Liver (tissue), 9 donors: Measurements from ENCODE around the gene CTBP1. TPM values are rescaled to one million over a fixed set of nuclear protein-coding genes. Genes with fewer than 3 reads are reported as not detected.

Experiments used
- DNase-seq: peaks from one replicate; pipeline ENCODE4 v3.0.0-alpha.2; 2017; ENCODE audit warnings: low spot score
- H3K27ac ChIP-seq, 2 donors: one replicate each; pipeline ENCODE4 v1.7.0; 2013; ENCODE audit warnings: inconsistent platforms in 2 of 2, low read length in 2 of 2, control low read depth in 1 of 2, low read depth in 1 of 2, mild to moderate bottlenecking in 1 of 2
- H3K27me3 ChIP-seq, 4 donors: one replicate each; pipeline versions ENCODE4 v1.6.1 to v1.7.0; 2013; ENCODE audit warnings: low read length in 3 of 4, inconsistent platforms in 1 of 4, mild to moderate bottlenecking in 1 of 4, moderate library complexity in 1 of 4; ENCODE audit not compliant: control insufficient read depth in 4 of 4, insufficient read depth in 4 of 4
- H3K36me3 ChIP-seq, 4 donors: one replicate each; pipeline versions ENCODE4 v1.6.1 to v1.7.0; 2013; ENCODE audit warnings: low read length in 3 of 4, mild to moderate bottlenecking in 3 of 4, low read depth in 1 of 4, moderate library complexity in 1 of 4; ENCODE audit not compliant: control insufficient read depth in 4 of 4, insufficient read depth in 3 of 4
- H3K4me1 ChIP-seq, 4 donors: one replicate each; pipeline versions ENCODE4 v1.6.1 to v1.7.0; 2013; ENCODE audit warnings: low read length in 3 of 4, mild to moderate bottlenecking in 3 of 4, moderate library complexity in 1 of 4; ENCODE audit not compliant: control insufficient read depth in 4 of 4, insufficient read depth in 4 of 4
- H3K4me3 ChIP-seq, 3 donors: one replicate each; pipeline versions ENCODE4 v1.6.1 to v1.7.0; 2013; ENCODE audit warnings: low read length in 3 of 3, control low read depth in 1 of 3, low read depth in 1 of 3, mild to moderate bottlenecking in 1 of 3
- H3K9ac ChIP-seq, 2 donors: one replicate each; pipeline ENCODE4 v1.7.0; 2013; ENCODE audit warnings: low read length in 2 of 2, mild to moderate bottlenecking in 2 of 2, moderate library complexity in 2 of 2, control low read depth in 1 of 2, low read depth in 1 of 2
- H3K9me3 ChIP-seq, 4 donors: one replicate each; pipeline versions ENCODE4 v1.6.1 to v1.7.0; 2013; ENCODE audit warnings: low read length in 3 of 4; ENCODE audit not compliant: control insufficient read depth in 4 of 4
- FOXA1 ChIP-seq: IDR thresholded peaks from 2 replicates; pipeline ENCODE4 v1.6.1; 2016; ENCODE audit warnings: antibody characterized with exemption
- FOXA2 ChIP-seq: IDR thresholded peaks from 2 replicates; pipeline ENCODE4 v1.6.1; 2016; ENCODE audit warnings: antibody characterized with exemption
- HNF4A ChIP-seq, 2 donors: conservative IDR thresholded peaks; 2 replicates each; pipeline ENCODE4 v1.6.1; 2016; ENCODE audit warnings: antibody characterized with exemption in 2 of 2, mild to moderate bottlenecking in 2 of 2
- HNF4G ChIP-seq: IDR thresholded peaks from 2 replicates; pipeline ENCODE4 v1.6.1; 2016; ENCODE audit warnings: antibody characterized with exemption
- JUND ChIP-seq, 2 donors: IDR thresholded peaks; 2 replicates each; pipeline ENCODE4 v1.6.1; 2016; ENCODE audit warnings: antibody characterized with exemption in 2 of 2
- NR2F2 ChIP-seq: IDR thresholded peaks from 2 replicates; pipeline ENCODE4 v1.6.1; 2016; ENCODE audit warnings: antibody characterized with exemption
- RAD21 ChIP-seq, 2 donors: IDR thresholded peaks; 2 replicates each; pipeline ENCODE4 v1.6.1; 2016; ENCODE audit warnings: antibody characterized with exemption in 2 of 2, mild to moderate bottlenecking in 2 of 2
- SP1 ChIP-seq: IDR thresholded peaks from 2 replicates; pipeline ENCODE4 v1.6.1; 2018; ENCODE audit warnings: antibody characterized with exemption, mild to moderate bottlenecking
- TAF1 ChIP-seq: conservative IDR thresholded peaks from 2 replicates; pipeline ENCODE4 v1.6.1; 2016; ENCODE audit warnings: antibody characterized with exemption, mild to moderate bottlenecking
- YY1 ChIP-seq: IDR thresholded peaks from 2 replicates; pipeline ENCODE4 v1.6.1; 2016; ENCODE audit warnings: antibody characterized with exemption, mild to moderate bottlenecking
- WGBS: extraction: QIAGEN DNeasy Blood & Tissue Kit; methylation state at CpG from one replicate; pipeline ENCODE4 v1.1.7; 2013; 5-methylcytosine and 5-hydroxymethylcytosine counted together
- polyA plus RNA-seq, 2 donors: library from polyadenylated mRNA; stranded (reverse) in 1 of 2; unstranded in 1 of 2; fragments of 200-250 nt in 1 of 2; fragments of >200 nt in 1 of 2; fragmentation: Nextera tagmentation in 1 of 2; extraction: Ambion mirVana in 1 of 2; gene quantifications; one replicate each; pipeline versions ENCODE4 v1.2.1 to v1.2.3, GENCODE V29; 2013 to 2015
- total RNA-seq, 2 donors: library from RNA; depleted of rRNA; stranded (reverse); fragments of >200 nt; gene quantifications; one replicate each; pipeline ENCODE4 v1.2.3, GENCODE V29; 2014
- TF ChIP-seq, protein P1 (sequence below): IDR thresholded peaks from 2 replicates; pipeline ENCODE4 v1.6.1; 2016; ENCODE audit warnings: antibody characterized with exemption
- TF ChIP-seq, protein P2 (sequence below): fragments of 150-350 bp; IDR thresholded peaks from 2 replicates; pipeline ENCODE4 v1.5.1; 2017; ENCODE audit warnings: improper control_type of control experiment, low read depth, low read length; ENCODE audit not compliant: missing input control
- TF ChIP-seq, protein P3 (sequence below): IDR thresholded peaks from 2 replicates; pipeline ENCODE4 v1.6.1; 2016; ENCODE audit warnings: antibody characterized with exemption
- TF ChIP-seq, protein P4 (sequence below): IDR thresholded peaks from 2 replicates; pipeline ENCODE4 v1.6.1; 2016; ENCODE audit warnings: antibody characterized with exemption
- donor health status: healthy.
- donor health status: healthy.
- donor health status: healthy.
- donor health status: healthy.
- donor health status: healthy.

Gene CTBP1
- total and polyA plus RNA-seq, 4 donors: 27.5 to 156 (median 79.5) TPM

GRCh38 chr4:1235381-1236102 lies 13.4 kb downstream of the CTBP1 start:
- H3K36me3 ChIP-seq: peaks cover 19 to 59% (median 33%) of the 10 kb centered on the region in 4 donors
- TF ChIP-seq, protein P1, sequence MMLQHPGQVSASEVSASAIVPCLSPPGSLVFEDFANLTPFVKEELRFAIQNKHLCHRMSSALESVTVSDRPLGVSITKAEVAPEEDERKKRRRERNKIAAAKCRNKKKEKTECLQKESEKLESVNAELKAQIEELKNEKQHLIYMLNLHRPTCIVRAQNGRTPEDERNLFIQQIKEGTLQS: no peak
- TF ChIP-seq, protein P2, sequence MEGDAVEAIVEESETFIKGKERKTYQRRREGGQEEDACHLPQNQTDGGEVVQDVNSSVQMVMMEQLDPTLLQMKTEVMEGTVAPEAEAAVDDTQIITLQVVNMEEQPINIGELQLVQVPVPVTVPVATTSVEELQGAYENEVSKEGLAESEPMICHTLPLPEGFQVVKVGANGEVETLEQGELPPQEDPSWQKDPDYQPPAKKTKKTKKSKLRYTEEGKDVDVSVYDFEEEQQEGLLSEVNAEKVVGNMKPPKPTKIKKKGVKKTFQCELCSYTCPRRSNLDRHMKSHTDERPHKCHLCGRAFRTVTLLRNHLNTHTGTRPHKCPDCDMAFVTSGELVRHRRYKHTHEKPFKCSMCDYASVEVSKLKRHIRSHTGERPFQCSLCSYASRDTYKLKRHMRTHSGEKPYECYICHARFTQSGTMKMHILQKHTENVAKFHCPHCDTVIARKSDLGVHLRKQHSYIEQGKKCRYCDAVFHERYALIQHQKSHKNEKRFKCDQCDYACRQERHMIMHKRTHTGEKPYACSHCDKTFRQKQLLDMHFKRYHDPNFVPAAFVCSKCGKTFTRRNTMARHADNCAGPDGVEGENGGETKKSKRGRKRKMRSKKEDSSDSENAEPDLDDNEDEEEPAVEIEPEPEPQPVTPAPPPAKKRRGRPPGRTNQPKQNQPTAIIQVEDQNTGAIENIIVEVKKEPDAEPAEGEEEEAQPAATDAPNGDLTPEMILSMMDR: no peak
- no peak for TF ChIP-seq JUND (IDR thresholded peaks at IDR 0.05)
- TF ChIP-seq, protein P3, sequence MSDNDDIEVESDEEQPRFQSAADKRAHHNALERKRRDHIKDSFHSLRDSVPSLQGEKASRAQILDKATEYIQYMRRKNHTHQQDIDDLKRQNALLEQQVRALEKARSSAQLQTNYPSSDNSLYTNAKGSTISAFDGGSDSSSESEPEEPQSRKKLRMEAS: no peak
- no peak for TF ChIP-seq RAD21 (IDR thresholded peaks at IDR 0.05)
- no peak for TF ChIP-seq HNF4G
- no peak for TF ChIP-seq NR2F2
- TF ChIP-seq YY1: no peak
- TF ChIP-seq, protein P4, sequence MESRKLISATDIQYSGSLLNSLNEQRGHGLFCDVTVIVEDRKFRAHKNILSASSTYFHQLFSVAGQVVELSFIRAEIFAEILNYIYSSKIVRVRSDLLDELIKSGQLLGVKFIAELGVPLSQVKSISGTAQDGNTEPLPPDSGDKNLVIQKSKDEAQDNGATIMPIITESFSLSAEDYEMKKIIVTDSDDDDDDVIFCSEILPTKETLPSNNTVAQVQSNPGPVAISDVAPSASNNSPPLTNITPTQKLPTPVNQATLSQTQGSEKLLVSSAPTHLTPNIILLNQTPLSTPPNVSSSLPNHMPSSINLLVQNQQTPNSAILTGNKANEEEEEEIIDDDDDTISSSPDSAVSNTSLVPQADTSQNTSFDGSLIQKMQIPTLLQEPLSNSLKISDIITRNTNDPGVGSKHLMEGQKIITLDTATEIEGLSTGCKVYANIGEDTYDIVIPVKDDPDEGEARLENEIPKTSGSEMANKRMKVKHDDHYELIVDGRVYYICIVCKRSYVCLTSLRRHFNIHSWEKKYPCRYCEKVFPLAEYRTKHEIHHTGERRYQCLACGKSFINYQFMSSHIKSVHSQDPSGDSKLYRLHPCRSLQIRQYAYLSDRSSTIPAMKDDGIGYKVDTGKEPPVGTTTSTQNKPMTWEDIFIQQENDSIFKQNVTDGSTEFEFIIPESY: no peak
- no peak for TF ChIP-seq FOXA2
- no peak for TF ChIP-seq SP1
- no peak for TF ChIP-seq FOXA1
- no peak for TF ChIP-seq HNF4A (conservative IDR thresholded peaks at IDR 0.05)
- DNase-seq: no peak

DNA sequence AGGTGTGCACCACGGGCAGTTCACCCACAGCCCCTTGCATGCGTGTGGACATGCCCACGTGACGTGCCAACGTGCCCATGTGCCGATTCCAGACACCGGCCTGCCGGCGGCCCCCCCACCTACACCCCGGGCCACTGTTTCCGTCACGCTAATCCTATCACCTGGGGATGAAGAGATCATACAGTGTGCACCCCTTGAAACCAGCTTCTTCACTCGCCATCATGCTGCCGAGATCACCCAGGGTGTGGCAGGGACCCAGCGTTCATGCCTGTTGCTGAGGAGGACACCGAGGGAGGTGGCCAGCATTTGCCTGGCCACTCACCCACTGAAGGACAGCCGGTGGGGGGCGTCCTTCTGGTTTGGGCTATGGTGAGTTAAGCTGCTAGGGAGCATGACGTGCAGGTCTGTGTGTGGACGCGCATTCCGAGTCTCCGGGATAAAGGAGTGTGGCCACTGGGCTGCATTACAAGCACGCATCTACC lies 14.1 kb downstream of the CTBP1 start:
- 94% methylated on average over 24 of the region's 24 CpGs for WGBS
- H3K4me1 ChIP-seq: peaks cover 0 to 22% (median 3%) of the 10 kb centered on the region in 4 donors
- no peaks in the 10 kb centered on the region for H3K9me3 ChIP-seq
- no peak overlapping the region for H3K9ac ChIP-seq
- H3K27ac ChIP-seq: no peak overlapping the region
- no peak for DNase-seq
- H3K36me3 ChIP-seq: peaks cover 17 to 63% (median 35%) of the 10 kb centered on the region in 4 donors
- TF ChIP-seq, protein P2: no peak
- TF ChIP-seq FOXA1 (no peak), TAF1 (no peak), RAD21 (IDR thresholded peaks at IDR 0.05) (no peak), HNF4A (conservative IDR thresholded peaks at IDR 0.05) (no peak), SP1 (no peak), FOXA2 (no peak)
- TF ChIP-seq, protein P1: no peak
- no peaks in the 10 kb centered on the region for H3K27me3 ChIP-seq
- no peak overlapping the region for H3K4me3 ChIP-seq

More at GRCh38 chr4:1235381-1236102, 13.4 kb downstream of the CTBP1 start:
- no peaks in the 10 kb centered on the region for H3K27me3 ChIP-seq
- H3K4me1 ChIP-seq: peaks cover 0 to 22% (median 3%) of the 10 kb centered on the region in 4 donors
- no peak overlapping the region for H3K27ac ChIP-seq
- no peaks in the 10 kb centered on the region for H3K9me3 ChIP-seq
- H3K4me3 ChIP-seq: no peak overlapping the region
- WGBS: 96% methylated on average over 35 of the region's 35 CpGs
- no peak overlapping the region for H3K9ac ChIP-seq
